Activated naive CD4-positive, alpha-beta T cell (primary cell): ENCODE results near the gene MGMT.

Source experiments
- DNase-seq, 4 experiments: peaks; one replicate each; lab custom pipeline; 2025; lab: John Stamatoyannopoulos, UW

The MGMT gene

DNA sequence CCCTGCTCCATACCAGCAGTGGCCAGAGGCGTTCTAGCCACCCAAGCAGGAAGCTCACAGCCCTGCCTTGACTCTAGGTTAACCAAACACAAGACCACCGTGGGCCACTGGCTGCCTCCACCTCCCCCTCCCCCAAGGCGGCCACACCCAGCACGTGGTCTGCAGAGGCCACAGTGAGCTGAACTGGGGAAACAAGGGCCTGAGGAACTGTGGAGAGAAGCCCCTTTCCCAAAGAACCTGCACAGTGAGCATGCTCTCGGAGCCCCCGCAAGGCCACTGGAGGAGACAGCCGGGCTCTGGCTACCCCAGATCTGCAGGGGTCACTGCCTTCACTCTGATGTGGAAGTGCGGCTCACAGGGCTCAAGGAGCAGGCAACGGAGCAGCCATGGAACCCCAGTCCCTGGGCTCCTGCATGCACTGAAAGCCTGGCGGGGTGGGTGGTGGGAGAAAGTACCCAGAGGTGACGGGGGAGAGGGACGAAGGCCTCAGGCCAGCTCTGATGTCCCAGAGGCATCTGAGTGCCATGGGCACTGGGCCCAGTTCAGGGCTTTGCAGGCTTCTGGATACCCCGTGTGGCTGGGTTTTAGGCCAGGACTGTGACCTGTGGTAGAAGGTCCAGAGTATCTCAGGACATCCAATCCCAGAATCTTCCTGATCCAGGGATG, 307.8 kb downstream of the MGMT start:
- no peak for DNase-seq

DNA sequence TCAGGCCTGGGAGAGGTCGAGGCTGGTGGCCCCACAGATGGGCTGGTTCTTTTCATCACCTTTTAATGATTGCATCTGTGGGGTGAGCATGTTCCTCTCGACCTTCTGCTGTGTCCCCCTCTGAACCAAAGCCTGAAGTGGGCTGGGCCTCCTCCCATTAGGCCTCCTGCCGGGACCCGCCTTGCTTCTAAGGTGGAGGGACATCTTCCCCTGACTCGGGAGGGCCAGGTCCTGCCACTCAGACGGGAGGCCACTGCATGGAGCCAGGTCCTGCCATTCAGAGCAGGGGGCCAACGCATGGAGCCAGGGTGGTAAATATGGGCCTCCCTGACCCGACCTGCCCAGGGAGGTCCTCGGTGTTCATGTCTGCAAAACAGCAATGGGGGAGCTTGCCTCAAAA, 308.6 kb downstream of the MGMT start:
- DNase-seq: no peak

DNA sequence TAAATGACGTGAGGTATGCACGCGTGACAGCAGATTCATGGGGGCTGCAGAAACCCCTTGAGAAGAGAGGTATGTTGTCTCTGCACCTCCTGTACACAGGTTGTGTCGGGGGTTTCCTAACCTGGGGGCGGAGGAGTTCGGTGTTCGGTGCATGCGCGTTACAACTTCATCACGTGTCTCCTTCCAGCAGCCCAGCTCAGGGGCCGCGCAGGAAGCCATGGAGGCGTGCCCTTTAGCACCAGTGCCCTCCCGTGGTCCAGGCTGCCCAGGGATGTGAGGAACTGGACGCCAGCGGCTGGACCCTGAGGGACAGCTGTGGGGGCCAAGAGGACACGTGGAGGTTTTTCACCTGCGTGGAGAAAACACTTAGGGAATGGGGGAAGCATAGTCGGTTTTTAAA, 310.6 kb downstream of the MGMT start:
- no peak for DNase-seq

DNA sequence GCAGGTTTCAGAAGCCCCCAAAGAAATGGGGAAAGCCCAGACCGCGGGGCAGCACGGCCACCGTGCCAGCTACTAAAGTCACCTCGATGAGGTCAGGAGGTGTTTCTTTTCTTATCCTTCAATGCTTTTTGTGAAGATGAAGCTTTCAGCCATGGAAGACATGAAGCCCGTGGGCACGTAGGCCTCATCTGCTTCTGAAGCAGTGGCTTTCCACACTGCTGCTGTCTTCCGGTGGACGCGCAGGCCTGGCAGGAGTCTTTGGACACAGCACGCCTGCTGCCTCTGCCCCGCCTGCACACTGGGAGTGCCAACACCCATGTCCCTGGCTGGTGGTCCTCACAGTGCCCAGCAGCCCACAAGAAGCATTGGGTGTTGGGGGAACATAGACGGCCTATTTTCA, 311.5 kb downstream of the MGMT start:
- no peak for DNase-seq

DNA sequence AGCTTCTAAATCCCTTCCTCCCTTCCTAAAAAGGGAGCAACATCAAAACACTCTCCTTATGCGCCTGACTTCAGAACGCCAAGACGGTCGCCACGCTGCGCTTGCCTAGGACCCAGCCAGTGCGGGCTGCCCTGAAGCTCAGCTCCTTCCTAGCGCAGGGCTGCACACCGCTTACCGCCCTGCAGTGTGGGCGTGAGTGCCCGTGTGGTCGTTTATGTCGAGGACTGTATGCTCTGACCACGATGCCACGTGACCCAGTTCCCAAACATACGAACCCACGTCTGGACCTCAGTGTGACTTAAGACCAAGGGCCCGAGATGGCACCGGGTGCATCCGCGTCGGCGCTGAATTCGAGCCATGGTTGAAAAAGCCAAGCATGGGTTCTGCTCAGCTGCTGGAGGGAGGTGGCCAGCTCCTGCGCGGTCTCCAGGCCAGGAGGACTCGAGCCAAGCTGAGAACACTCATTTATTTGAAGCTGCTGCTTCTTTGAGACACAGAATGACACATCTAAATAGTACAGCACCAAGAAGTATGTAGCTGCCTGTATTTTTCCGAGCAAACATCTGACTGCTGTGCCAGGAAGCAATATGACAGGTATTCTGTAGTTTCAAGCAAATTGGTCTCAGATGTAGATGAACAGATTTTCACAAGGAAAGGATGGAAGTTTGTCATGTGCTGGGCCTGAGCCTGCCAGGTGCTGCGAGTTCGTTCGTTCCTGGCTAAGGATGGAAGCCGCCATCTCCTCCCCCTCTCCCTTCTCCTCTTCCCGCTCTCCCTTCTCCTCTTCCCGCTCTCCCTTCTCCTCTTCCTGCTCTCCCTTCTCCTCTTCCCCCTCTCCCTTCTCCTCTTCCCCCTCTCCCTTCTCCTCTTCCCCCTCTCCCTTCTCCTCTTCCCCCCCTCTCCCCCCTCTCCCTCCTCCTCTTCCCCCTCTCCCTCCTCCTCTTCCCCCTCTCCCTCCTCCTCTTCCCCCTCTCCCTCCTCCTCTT, 312.4 kb downstream of the MGMT start:
- DNase-seq: no peak

DNA sequence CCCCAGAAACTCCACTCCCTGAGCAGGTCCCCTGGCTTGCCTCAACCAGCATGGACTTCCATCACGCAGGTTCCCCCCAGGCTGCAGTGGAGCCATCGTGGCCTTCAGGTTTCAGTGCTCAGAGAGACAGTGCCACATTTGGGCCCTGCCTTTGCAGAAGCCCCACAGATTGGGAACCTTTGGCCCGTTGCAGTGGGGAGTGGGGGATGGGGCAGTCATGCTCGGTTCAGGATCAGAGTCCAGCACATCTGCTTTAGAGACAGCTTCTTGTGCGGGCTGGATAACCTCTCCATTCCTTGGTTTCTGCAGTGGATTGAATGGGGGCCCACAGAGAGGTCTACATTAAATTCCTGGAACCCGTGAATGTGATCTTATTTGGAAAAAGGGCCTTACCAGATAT, 313.2 kb downstream of the MGMT start:
- no peak for DNase-seq

DNA sequence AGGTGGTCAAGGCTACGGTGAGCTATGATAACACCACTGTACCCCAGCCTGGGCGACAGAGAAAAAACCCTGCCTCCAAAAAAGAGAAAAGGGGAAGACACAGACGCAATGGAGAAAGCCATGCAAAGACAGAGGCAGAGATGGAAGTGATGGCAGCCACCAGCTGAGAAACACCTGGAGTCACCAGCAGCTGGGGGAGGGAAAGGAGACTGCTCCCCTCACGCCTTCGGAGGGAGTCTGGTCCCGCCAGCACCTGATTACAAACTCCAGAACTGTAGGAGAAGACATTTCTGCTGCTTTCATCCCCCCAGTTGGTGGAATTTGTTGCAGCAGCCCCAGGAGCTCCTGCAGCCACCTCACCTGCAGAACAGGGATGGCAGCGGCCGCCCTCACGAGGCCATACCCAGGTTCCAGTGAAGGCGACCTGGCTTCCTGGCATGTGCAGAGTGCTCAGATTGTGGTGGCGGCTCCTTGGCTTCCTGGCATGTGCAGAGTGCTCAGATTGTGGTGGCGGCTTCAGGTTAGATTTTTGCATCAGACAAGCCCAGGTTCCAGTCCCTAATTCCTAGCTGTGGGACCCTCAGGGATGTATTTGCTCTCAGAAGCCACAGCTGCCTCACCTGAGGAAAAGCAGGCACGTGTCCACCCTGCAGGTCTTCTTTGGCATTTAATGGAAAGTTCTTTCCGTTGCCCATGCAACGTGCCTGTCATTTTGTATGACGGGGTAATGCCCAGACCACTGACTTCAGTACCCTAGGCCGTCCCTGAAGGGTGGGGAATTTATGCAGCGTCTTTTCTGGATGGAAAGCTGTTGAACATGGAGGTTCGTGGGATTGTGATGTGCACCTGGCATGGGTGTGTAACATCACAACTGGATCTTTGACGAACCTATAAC, 314.1 kb downstream of the MGMT start:
- DNase-seq: no peak

DNA sequence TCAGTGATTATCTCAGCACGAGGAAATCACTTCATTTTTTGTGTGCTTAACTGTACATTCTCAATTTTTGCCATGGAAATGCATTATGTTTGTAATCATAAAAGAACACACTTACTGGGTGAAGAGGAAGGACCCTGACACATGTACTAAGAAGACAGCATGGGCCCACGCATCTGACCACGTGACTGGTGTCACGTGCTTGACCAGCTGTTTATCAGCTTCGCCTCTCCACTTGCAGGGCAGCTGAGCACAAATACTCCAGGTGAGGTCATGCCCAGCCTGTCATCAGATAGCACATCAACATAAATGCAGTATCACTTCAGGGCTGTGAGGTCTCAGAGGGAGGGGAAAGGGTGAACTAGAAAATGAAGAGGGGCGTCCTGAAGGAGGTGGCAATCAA, 317.2 kb downstream of the MGMT start:
- DNase-seq: no peak

DNA sequence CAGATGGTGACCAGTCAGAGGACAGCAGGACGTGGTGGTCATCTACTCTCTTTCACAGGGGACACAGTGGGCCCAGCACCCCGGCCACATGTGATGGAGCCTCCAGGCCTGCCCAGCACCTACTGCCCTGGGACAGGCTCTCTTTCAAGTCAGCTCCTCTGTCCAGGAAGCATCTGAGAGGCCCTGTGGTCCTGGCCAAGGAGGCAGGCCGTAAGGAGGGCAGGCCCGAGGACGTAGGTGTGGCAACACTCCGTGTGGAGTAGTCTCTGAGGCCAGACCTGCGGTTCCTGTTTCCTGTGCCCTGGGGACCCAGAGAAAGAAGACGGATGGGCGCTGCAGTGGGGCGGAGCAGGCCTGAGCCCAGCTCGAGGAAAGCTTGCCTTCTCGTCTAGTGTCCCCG, 317.9 kb downstream of the MGMT start:
- no peak for DNase-seq

DNA sequence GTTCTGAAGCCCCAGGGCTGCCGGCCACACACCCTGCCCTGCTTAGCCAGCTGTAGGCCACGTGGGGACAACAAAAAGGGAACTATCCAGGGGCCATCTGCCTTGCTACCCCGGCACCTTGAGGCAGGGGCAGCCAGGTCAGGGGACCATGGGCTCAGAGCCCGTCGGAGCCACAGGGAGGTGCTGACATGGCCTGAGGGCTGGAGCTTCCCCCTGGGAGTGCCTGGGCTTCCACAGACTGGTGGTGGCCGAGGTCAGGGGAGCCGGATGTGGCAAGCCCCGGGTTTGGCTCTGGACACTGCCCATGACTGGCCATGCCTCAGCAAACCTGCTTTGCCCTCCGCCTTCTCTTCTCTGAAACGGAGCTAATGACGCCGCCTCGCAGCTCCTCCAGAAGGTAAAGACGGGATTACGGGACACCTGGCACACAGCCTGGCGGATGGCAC, 318.5 kb downstream of the MGMT start:
- no peak for DNase-seq

DNA sequence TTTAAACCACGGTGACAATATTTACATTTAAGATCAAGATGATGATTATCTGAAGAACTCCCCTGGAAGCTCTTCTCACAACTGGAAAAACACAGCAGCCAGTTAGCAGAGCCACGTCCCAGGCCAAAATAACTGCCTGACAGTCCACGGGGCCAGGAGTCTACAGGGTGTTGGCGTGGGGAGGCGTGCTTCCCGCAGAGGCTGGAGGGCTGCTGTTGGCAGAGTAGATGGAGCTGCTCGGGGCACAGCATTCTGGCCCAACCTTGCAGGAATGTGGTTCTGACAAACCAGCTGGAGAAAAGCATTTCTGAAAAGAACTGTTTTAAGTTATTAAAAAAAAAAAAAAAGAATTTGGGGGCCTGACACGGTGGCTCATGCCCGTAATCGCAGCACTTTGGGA, 319.2 kb downstream of the MGMT start:
- no peak for DNase-seq

DNA sequence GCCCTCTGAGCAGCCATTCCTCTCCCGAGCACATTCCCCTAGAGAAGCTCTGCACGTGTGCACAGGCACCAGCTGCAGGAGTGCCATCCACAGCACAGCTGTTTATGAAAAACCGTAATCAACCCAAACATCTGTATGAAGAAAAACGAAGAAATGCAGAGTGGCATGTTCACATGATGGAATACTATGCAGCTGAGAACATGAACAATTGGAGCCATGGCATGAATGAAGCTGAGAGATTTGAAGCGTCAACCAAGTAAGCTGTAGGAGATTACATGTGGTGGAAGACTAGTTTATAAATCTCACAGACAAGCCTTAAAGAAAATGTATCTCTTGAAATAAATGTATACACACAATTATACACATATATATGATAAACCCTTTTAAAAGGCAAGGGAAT, 320.5 kb downstream of the MGMT start:
- DNase-seq: no peak

DNA sequence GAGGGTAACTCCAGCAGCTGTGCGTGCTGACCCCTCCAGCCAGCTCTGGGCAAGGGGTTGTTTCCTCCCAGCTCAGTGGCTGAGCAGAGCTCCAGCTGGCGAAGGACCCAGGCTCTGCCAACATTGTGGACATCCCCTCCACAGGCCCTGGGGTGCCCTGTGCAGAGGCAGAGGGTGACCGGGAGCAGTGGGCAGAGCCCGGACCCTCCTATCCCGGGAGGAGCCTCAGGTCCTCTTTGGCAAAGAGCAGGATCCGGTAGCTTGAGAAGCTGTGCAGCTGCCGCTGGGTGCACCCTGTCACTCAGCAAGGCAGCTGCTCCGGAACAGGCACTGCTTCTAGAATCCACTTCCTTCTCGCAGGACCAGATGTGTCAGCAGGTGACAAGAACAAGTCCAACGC, 321.2 kb downstream of the MGMT start:
- DNase-seq: no peak

DNA sequence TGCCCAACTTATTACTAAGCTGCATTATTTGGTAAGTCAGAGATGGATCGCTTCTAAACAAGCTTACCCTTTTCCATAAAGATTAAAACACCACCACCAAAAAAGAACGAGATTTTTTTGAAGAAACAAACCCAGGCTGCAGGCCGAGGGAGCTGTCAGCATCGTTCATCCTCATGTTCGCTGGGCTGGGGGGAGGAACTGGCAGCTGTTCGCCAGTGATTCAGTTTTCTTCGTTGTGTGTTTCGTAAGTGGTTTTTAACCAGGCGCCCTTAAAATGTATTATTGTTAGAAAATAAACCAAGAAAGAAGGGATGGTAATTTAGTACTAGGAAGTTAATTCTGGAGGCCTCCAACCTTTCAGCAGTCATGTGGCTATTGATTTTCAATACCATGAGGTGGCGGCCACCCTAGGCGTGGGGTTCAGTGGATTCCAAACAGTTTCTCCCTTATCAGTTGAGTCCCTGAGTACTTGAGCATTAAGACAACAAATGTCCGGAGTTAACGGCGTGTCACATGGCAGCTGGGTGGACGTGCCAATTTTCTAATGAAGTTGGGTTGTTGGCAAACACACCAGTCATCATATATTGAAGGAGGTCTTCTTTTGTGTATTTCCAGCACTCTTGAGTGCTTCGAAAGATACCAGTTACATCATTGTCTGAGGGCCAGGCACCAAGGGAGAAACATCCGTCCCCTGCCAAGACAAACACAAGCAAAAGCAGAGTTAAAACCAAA, 323.8 kb downstream of the MGMT start:
- DNase-seq: no peak

DNA sequence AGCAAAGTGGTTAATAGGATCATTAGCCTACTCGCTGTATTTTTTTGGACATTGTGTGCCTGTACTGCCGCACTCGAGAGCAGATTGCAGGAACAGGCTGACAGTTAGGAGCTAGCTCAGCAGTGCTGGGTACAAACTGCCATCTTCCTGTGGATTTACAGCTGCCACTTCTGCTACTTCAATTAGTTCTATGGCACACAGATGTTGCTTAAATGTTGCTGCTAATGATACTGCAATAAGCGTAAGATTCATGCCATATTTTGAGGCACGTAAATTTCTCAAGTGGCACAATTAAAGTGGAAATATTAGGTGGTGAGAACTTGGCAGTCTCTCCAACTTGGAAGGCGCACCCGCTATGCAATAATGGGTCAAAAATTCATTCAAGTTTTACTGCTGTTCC, 325.1 kb downstream of the MGMT start:
- no peak for DNase-seq

DNA sequence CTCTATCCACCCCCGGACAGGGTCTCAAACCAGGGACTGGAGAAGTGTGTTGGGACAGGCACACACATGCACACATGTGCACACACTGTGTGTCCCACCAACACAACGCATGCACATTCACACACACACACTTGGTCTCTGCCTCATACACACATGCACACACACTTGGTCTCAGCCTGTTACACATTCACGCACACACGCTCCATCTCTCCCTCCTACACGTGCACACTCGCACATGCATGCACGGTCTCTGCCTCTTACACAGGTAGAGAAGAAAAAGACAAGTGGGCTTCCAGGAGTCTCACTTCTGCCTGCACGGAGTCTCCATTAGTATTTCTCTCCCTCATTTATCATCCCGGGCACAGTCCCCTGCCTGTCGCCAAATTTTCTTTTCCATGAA, 325.8 kb downstream of the MGMT start:
- no peak for DNase-seq

DNA sequence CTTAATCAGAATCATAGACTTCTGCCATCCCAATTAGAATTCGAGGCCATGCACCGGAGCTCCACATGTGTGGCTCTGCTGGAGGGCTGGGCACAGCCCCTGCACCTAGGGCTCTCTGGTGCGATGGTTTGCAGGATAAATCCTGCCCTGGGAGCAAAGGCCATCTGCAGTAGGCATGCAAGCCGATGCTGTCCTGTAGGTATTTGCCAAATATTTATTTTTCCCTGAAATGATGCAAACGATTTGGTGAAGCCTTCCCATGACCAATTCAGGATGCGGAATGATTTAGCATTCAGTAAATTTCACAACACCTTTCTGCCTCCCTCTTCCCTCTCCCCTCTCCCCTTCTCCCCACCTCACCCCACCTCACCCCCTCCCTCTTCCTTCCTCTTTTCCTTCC, 326.4 kb downstream of the MGMT start:
- no peak for DNase-seq

DNA sequence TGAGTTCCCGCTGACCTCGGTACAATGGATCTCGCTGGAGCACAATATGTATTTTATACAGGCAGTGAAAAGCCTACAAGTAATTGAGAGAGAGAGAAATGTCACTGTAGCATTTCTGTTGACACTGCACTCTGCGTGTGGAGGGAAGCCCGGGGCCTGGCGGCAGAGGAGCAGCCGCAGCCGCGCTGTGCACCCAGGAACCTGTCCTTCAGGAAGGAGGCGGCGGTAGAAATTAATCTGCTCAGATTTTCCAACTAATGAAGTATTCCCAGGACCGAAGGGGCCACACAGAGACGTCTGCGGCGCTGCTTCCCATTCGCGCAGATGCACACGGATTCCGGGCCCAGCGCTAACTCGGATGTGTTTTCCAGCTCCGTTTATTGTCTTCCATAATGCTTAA, 327.0 kb downstream of the MGMT start:
- DNase-seq: no peak

DNA sequence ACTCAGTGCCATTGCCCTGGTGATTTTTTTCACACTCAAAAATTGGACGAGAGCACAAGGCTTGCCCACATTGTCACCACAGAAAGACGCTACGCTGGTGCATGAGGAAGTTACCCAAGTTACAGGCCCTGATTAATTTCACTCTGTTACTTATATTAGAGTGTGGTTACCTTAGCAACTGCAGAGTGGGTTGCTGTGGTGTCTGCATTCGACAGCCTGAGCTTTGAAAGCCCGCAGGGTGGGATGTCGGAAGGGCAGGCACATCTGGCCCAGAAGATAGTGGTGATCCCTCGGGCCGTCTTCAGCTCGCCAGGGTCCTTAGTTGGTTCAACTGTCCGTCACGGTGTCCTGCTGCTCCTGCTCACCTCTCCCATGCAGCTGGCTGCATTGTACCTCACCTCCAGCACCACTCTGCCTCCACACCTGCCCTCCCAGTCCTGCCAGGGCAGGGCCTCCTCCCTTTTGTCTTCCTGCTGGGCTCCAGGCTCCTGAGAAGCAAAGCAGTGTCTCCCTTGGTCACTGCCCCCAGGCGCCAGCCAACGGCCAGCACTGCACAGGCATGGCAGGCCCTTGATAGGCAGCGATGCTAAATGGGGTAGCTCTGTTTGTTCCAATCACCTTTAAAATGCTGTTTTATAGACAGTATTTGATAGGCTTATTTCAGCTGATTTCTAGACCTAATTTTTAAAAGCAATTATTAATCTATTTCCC, 329.8 kb downstream of the MGMT start:
- no peak for DNase-seq

DNA sequence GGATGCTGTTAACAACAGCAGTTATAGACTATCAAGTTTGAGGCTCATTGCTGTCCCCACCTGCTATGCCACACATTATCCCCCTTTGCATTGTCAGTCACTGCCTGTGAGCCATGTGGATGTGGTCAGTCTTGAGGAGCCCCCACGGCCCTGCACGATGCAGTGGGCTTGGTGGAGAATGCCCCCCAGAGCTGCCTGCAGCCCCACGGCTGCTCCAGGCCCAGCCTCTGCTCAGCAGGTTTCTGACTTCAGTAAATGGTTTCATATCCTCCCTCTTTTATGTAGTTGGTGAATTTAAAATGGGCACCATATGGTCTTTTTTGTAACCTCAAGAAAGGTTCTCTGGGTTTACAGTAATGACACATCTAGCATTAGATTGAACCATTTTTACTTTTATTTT, 332.9 kb downstream of the MGMT start:
- DNase-seq: no peak

DNA sequence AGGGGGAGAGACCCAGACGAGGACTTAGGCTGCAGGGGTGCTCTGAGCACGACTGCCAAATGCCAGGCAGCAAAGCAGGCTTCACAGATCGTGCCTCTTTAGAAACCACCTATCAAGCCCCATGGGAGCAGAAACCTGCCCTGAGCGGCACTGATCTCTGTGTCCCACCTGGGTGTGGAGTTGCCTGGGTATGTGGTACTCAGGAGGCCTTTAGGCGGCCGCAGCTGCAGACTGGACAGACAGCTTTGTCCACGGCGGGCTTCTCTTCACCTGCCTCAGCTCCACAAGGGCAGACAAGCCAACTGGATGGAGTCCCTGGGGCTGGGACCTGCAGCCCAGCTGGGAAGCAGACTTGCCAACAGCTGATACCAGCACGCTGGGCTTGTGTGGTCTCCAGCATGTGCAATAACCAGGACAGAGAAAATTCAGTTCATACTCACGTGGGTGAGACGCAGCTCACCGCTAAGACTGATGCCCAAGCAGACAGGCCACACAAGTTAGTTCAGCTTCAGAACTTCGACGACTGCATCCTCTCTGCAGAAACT, 333.8 kb downstream of the MGMT start:
- DNase-seq: no peak
